ENCODE results near the gene SMU1. TPM values are rescaled to one million over a fixed set of nuclear protein-coding genes. Genes with fewer than 3 reads are reported as not detected.

SMU1 gene
- total RNA-seq, 1 donor from 2014 or later: 20.5 TPM

DNA sequence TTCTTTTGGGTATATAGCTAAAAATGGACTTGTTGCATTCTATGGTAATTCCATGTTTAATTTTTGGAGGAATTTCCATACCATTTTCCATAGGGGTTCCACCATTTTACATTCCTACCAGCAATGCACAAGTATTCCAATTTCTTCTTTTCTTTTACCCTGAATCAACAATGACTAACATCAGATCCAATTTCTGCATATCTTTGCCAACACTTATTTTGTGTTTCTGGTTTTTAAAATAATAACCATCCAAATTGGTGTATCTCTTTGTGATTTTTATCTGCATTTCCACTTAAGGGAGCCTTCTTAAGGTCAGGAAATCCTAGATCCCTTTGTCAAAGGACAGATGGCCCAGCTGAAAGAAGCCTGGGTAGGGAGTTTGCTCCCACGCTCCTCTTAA is 29.5 kb upstream of the SMU1 start:
- H3K27ac ChIP-seq: no peak overlapping the region

GRCh38 chr9:33105504-33105903 is 29.0 kb upstream of the SMU1 start:
- intact Hi-C loops (cut with DNase I): no loop called here
- DNase-seq (no peak), ATAC-seq (no peak)
- H3K27ac ChIP-seq: no peak overlapping the region
- H3K36me3 ChIP-seq: peaks cover 14% of the 10 kb centered on the region
- H3K27me3 ChIP-seq (ENCODE audit: low read depth): no peaks in the 10 kb centered on the region
- H3K9me3 ChIP-seq: no peaks in the 10 kb centered on the region
- TF ChIP-seq CTCF (IDR thresholded peaks at IDR 0.05): no peak
- H3K4me1 ChIP-seq: peaks cover 21% of the 10 kb centered on the region
- H3K4me3 ChIP-seq: no peak overlapping the region

More for the DNA sequence above, 29.5 kb upstream of the SMU1 start:
- TF ChIP-seq CTCF (IDR thresholded peaks at IDR 0.05): no peak
- H3K9me3 ChIP-seq: no peaks in the 10 kb centered on the region
- H3K4me3 ChIP-seq: no peak overlapping the region
- DNase-seq: no peak
- ATAC-seq: no peak
- H3K4me1 ChIP-seq: peaks cover 21% of the 10 kb centered on the region
- intact Hi-C loops (cut with DNase I): no loop called here
- no peaks in the 10 kb centered on the region for H3K27me3 ChIP-seq (ENCODE audit: low read depth)
- peaks cover 18% of the 10 kb centered on the region for H3K36me3 ChIP-seq

DNA sequence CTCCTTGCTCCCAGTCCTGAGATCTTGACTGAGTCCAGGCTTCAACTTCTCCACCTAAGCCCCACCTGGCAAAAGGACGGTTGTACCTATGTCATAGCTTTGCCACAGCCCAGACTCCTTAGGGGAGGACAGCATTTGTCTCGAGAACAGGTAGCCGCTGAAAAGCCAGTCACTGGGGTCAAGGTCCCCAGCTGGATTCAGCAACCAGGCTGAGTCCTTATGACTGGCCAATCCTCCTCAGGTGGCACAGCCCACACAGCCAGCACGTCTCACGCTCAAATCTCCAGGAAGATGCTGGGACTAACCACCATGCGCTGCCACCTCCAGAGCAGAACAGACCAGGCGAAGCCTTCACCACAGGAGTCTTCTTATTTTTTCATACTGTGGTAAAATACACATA is 27.9 kb upstream of the SMU1 start:
- ATAC-seq: no peak
- H3K4me1 ChIP-seq: peaks cover 21% of the 10 kb centered on the region

DNA sequence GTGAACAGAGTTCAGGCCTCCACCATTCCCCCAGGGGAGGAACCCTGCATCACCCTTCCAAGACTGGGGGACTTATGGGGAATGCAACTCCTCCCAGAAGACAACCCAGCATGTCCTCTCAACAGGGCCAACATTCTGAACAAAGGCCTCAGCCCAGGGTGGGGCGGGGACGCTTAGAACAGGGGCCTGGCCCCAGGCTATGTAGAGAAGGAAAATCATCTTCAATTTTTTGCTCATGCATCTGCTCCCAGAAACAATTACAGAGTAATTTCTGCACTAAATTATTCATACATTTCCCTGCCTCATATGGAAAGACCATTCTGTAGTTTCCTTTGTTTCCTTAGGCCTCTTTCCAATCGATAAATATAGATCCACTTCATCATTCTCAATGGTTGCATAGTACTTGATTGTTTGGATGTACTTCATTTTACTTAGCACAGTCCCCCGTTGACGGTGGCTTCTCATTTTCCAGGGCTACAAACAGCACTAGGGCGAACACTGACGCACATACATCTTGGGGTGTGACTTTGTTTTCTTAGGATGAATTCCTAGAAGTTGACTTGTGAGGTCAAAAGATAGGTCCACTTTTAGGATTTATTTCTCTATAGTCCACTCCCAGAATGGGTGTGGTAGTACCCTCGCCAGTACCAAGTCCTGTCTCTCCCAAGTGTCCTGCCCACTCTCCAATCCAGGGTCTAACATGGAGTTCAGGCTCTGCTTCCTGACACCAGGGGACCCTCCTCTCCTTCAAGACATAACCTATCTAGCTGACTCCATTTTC is 27.2 kb upstream of the SMU1 start:
- intact Hi-C loops (cut with DNase I): no loop called here
- Histone ChIP-seq H3K9me3 (no peaks in the 10 kb centered on the region), H3K27me3 (ENCODE audit: low read depth) (no peaks in the 10 kb centered on the region), H3K4me1 (peaks cover 21% of the 10 kb centered on the region), H3K36me3 (no peaks in the 10 kb centered on the region), H3K4me3 (no peak overlapping the region), H3K27ac (no peak overlapping the region)
- DNase-seq (no peak), ATAC-seq (no peak)
- no peak for TF ChIP-seq CTCF (IDR thresholded peaks at IDR 0.05)

More for the DNA sequence above, 27.9 kb upstream of the SMU1 start:
- peaks cover 4% of the 10 kb centered on the region for H3K36me3 ChIP-seq
- intact Hi-C loops (cut with DNase I): no loop called here
- no peak overlapping the region for H3K4me3 ChIP-seq
- no peaks in the 10 kb centered on the region for H3K9me3 ChIP-seq
- no peak for DNase-seq
- H3K27ac ChIP-seq: no peak overlapping the region
- H3K27me3 ChIP-seq (ENCODE audit: low read depth): no peaks in the 10 kb centered on the region
- no peak for TF ChIP-seq CTCF (IDR thresholded peaks at IDR 0.05)

GRCh38 chr9:33102551-33103210 is 26.2 kb upstream of the SMU1 start:
- DNase-seq: no peak
- H3K4me1 ChIP-seq: peaks cover 17% of the 10 kb centered on the region

More at GRCh38 chr9:33102551-33103210, 26.2 kb upstream of the SMU1 start:
- Histone ChIP-seq H3K27ac (no peak overlapping the region), H3K9me3 (no peaks in the 10 kb centered on the region), H3K36me3 (no peaks in the 10 kb centered on the region), H3K4me3 (no peak overlapping the region), H3K27me3 (ENCODE audit: low read depth) (no peaks in the 10 kb centered on the region)
- TF ChIP-seq CTCF (IDR thresholded peaks at IDR 0.05): no peak
- intact Hi-C loops (cut with DNase I): no loop called here
- no peak for ATAC-seq
